GM23338 (cell line): ENCODE data around the gene HIGD1B. TPM values are rescaled to one million over a fixed set of nuclear protein-coding genes. Genes with fewer than 3 reads are reported as not detected.

Experiments used
- ATAC-seq: fragments of 200-7000 bp; cut with Tn5 transposase; 3 replicates; pipeline ENCODE4 v1.9.1; 2020
- DNase-seq: peaks from one replicate; pipeline ENCODE4 v3.0.0-alpha.2; 2015; ENCODE audit warnings: low spot score
- H2AFZ ChIP-seq: fragments of 200-600 bp; sonication (generic); 2 replicates; pipeline ENCODE4 v1.8.0; 2016; ENCODE audit warnings: antibody characterized with exemption, mild to moderate bottlenecking, moderate library complexity
- H3F3A ChIP-seq: fragments of 200-600 bp; sonication (generic); replicated peaks from 2 replicates; pipeline ENCODE4 v1.8.0; 2017; ENCODE audit warnings: antibody characterized with exemption, mixed run types, low read depth
- H3K27ac ChIP-seq: fragments of 200-600 bp; sonication (generic); 2 replicates; pipeline ENCODE4 v1.6.1; 2016; ENCODE audit warnings: low read depth
- H3K27me3 ChIP-seq: fragments of 200-600 bp; sonication (generic); 2 replicates; pipeline ENCODE4 v1.8.0; 2016; ENCODE audit warnings: mild to moderate bottlenecking, mixed run types, moderate library complexity; ENCODE audit not compliant: insufficient read depth
- H3K36me3 ChIP-seq: fragments of 200-600 bp; sonication (generic); 2 replicates; pipeline ENCODE4 v1.8.0; 2016; ENCODE audit warnings: mild to moderate bottlenecking; ENCODE audit not compliant: insufficient read depth
- H3K4me1 ChIP-seq: fragments of 200-600 bp; sonication (generic); 2 replicates; pipeline ENCODE4 v1.8.0; 2016; ENCODE audit warnings: mild to moderate bottlenecking, moderate library complexity; ENCODE audit not compliant: insufficient read depth
- H3K4me2 ChIP-seq: fragments of 200-600 bp; sonication (generic); 2 replicates; pipeline ENCODE4 v1.7.1; 2017; ENCODE audit warnings: mixed run types
- H3K4me3 ChIP-seq: fragments of 200-600 bp; sonication (generic); 2 replicates; pipeline ENCODE4 v1.6.1; 2016; ENCODE audit warnings: mixed run types
- H3K79me2 ChIP-seq: fragments of 200-600 bp; sonication (generic); replicated peaks from 2 replicates; pipeline ENCODE4 v1.8.0; 2017; ENCODE audit warnings: mild to moderate bottlenecking; ENCODE audit not compliant: insufficient read depth
- H3K9me2 ChIP-seq: fragments of 200-600 bp; sonication (generic); 2 replicates; pipeline ENCODE4 v1.8.0; 2017; ENCODE audit not compliant: insufficient read depth
- H4K20me1 ChIP-seq: fragments of 200-600 bp; sonication (generic); replicated peaks from 2 replicates; pipeline ENCODE4 v1.8.0; 2017; ENCODE audit warnings: mild to moderate bottlenecking; ENCODE audit not compliant: insufficient read depth
- H3K27ac Mint-ChIP-seq: 2 replicates; pipeline ENCODE4 v1.8.0; 2020; ENCODE audit warnings: inconsistent platforms, mild to moderate bottlenecking, moderate library complexity, mixed read lengths
- H3K27me3 Mint-ChIP-seq: 3 replicates; pipeline ENCODE4 v1.8.0; 2022; ENCODE audit warnings: low read depth, mild to moderate bottlenecking, moderate library complexity, mixed read lengths, inconsistent platforms; ENCODE audit not compliant: insufficient read depth, poor library complexity
- H3K36me3 Mint-ChIP-seq: 3 replicates; pipeline ENCODE4 v1.8.0; 2021; ENCODE audit warnings: low read depth, mild to moderate bottlenecking, inconsistent platforms, moderate library complexity, mixed read lengths
- H3K4me1 Mint-ChIP-seq: 3 replicates; pipeline ENCODE4 v1.8.0; 2020; ENCODE audit warnings: mild to moderate bottlenecking, inconsistent platforms, mixed read lengths
- H3K4me3 Mint-ChIP-seq: 3 replicates; pipeline ENCODE4 v1.8.0; 2021; ENCODE audit warnings: moderate library complexity, mild to moderate bottlenecking, inconsistent platforms, mixed read lengths
- H3K9me3 Mint-ChIP-seq: 3 replicates; pipeline ENCODE4 v1.8.0; 2020; ENCODE audit warnings: moderate library complexity, mild to moderate bottlenecking, inconsistent platforms, mixed read lengths
- CREB1 ChIP-seq: fragments of 250-450 bp; sonication (Bioruptor Pico); IDR thresholded peaks from 2 replicates; pipeline ENCODE4 v1.5.0; 2020; ENCODE audit warnings: low read depth, mild to moderate bottlenecking, moderate library complexity
- CTCF ChIP-seq, 2 experiments: fragments of 200-600 bp in 1 of 2; sonication (generic) in 1 of 2; conservative IDR thresholded peaks; 2 replicates each; pipeline versions ENCODE4 v1.5.1 to v1.6.1; 2016 to 2017; ENCODE audit warnings: antibody characterized with exemption in 2 of 2, low read depth in 2 of 2, mild to moderate bottlenecking in 2 of 2, moderate library complexity in 1 of 2
- EZH2 ChIP-seq: fragments of 200-600 bp; sonication (generic); IDR thresholded peaks from one replicate; pipeline ENCODE4 v1.8.0; 2017; ENCODE audit warnings: antibody characterized with exemption, mild to moderate bottlenecking, low read depth; ENCODE audit not compliant: unreplicated experiment
- EZH2phosphoT487 ChIP-seq: fragments of 200-600 bp; sonication (generic); IDR thresholded peaks from one replicate; pipeline ENCODE4 v1.8.1; 2018; ENCODE audit warnings: antibody characterized with exemption; ENCODE audit not compliant: unreplicated experiment
- NANOG ChIP-seq: IDR thresholded peaks from 2 replicates; pipeline ENCODE4 v1.6.1; 2016; ENCODE audit warnings: antibody characterized with exemption, borderline replicate concordance
- POLR2AphosphoS5 ChIP-seq: IDR thresholded peaks from 2 replicates; pipeline ENCODE4 v1.6.1; 2016; ENCODE audit warnings: antibody characterized with exemption, low read depth
- REST ChIP-seq: IDR thresholded peaks from one replicate; pipeline ENCODE4 v1.6.1; 2018; ENCODE audit warnings: antibody characterized with exemption; ENCODE audit not compliant: unreplicated experiment
- STAT1 ChIP-seq: IDR thresholded peaks from one replicate; pipeline ENCODE4 v1.6.1; 2016; ENCODE audit warnings: antibody characterized with exemption; ENCODE audit not compliant: unreplicated experiment
- ZNF114 ChIP-seq: fragments of 250-450 bp; sonication (Bioruptor Pico); IDR thresholded peaks from 2 replicates; pipeline ENCODE4 v1.5.0; 2020; ENCODE audit warnings: mild to moderate bottlenecking, moderate library complexity
- ZNF331 ChIP-seq: fragments of 250-450 bp; sonication (Bioruptor Pico); IDR thresholded peaks from 2 replicates; pipeline ENCODE4 v1.5.0; 2020; ENCODE audit warnings: low read depth, mild to moderate bottlenecking, moderate library complexity
- ZNF462 ChIP-seq: fragments of 250-450 bp; sonication (Bioruptor Pico); IDR thresholded peaks from 2 replicates; pipeline ENCODE4 v1.5.0; 2020; ENCODE audit warnings: mild to moderate bottlenecking, moderate library complexity
- polyA plus RNA-seq: library from polyadenylated mRNA; unstranded; fragments of >200 nt; fragmentation: Nextera tagmentation; extraction: Ambion mirVana; gene quantifications from 2 replicates; pipeline ENCODE4 v1.2.1, GENCODE V29; 2016
- total RNA-seq: library from RNA; depleted of rRNA; stranded (reverse); fragments of >200 nt; shearing (Covaris generic); gene quantifications from 2 replicates; pipeline ENCODE4 v1.2.3, GENCODE V29; 2014

HIGD1B gene
- total and polyA plus RNA-seq, 2 experiments from 2014 or later: not detected

- TF ChIP-seq EZH2 (no peak), POLR2AphosphoS5 (no peak), EZH2phosphoT487 (no peak), NANOG (no peak), ZNF331 (no peak), STAT1 (no peak), CTCF (conservative IDR thresholded peaks at IDR 0.05; ENCODE audit: low read depth in 2 of 2) (no peak), REST (no peak), CREB1 (CRISPR knock-in tag) (no peak), ZNF462 (no peak), ZNF114 (no peak)
- H3K4me2 ChIP-seq: no peak overlapping the region
- no peaks in the 10 kb centered on the region for H3K9me2 ChIP-seq
- Mint-ChIP-seq H3K4me3 (no peak overlapping the region), H3K27ac (no peak overlapping the region), H3K4me1 (peaks cover 25% of the 10 kb centered on the region), H3K27me3 (peaks cover 11% of the 10 kb centered on the region), H3K36me3 (peaks cover 62% of the 10 kb centered on the region), H3K9me3 (no peaks in the 10 kb centered on the region)
- no peak overlapping the region for H2AFZ ChIP-seq
- peaks cover 7% of the 10 kb centered on the region for H3K4me1 ChIP-seq
- no peak for DNase-seq
- peaks cover 22% of the 10 kb centered on the region for H3K36me3 ChIP-seq
- H3F3A ChIP-seq: 0 out of 2 replicates have a peak, but pooled peaks cover 8% of the 10 kb centered on the region
- no peak overlapping the region for H3K4me3 ChIP-seq
- H3K79me2 ChIP-seq: no peaks in the 10 kb centered on the region
- no peak overlapping the region; the same call in 1 of the 2 replicates for H3K27ac ChIP-seq
- no peaks in the 10 kb centered on the region for H3K27me3 ChIP-seq
- H4K20me1 ChIP-seq: 0 out of 2 replicates have a peak, but pooled peaks cover 4% of the 10 kb centered on the region
- ATAC-seq: no peak
Measured at GRCh38 chr17:44850612-44851011, 2.9 kb downstream of the HIGD1B start.
